CD14-positive monocyte (primary cell): ENCODE measurements around the gene MAL. TPM values are rescaled to one million over a fixed set of nuclear protein-coding genes. Genes with fewer than 3 reads are reported as not detected.

ENCODE experiments used
- DNase-seq, 3 donors: peaks; one replicate each; pipeline ENCODE4 v3.0.0-alpha.2; 2011 to 2022
- H2AFZ ChIP-seq: 2 replicates; pipeline ENCODE4 v1.6.0; 2012; ENCODE audit warnings: mild to moderate bottlenecking, low read depth, low read length, inconsistent platforms; ENCODE audit not compliant: insufficient read depth, poor library complexity, severe bottlenecking
- H3K27ac ChIP-seq, 2 donors: 1 replicate in 1 of 2; 2 replicates in 1 of 2; pipeline ENCODE4 v1.5.1; 2012 to 2013; ENCODE audit warnings: low read length in 2 of 2, control low read depth in 1 of 2, inconsistent platforms in 1 of 2, low read depth in 1 of 2, mild to moderate bottlenecking in 1 of 2
- H3K27me3 ChIP-seq, 2 donors: one replicate each; pipeline versions ENCODE4 v1.6.0 to v1.6.1; 2011 to 2013; ENCODE audit warnings: low read length in 2 of 2; ENCODE audit not compliant: control insufficient read depth in 2 of 2, insufficient read depth in 2 of 2
- H3K36me3 ChIP-seq, 2 donors: replicated peaks in 1 of 2; 1 replicate in 1 of 2; 2 replicates in 1 of 2; pipeline versions ENCODE4 v1.5.1 to v1.6.1; 2012 to 2013; ENCODE audit warnings: low read length in 2 of 2, control low read depth in 1 of 2, inconsistent platforms in 1 of 2, mild to moderate bottlenecking in 1 of 2; ENCODE audit not compliant: insufficient read depth in 2 of 2, control insufficient read depth in 1 of 2
- H3K4me1 ChIP-seq, 2 donors: 1 replicate in 1 of 2; 2 replicates in 1 of 2; pipeline versions ENCODE4 v1.5.1 to v1.6.1; 2012 to 2013; ENCODE audit warnings: low read length in 2 of 2, control low read depth in 1 of 2, inconsistent platforms in 1 of 2, mild to moderate bottlenecking in 1 of 2, moderate library complexity in 1 of 2; ENCODE audit not compliant: insufficient read depth in 2 of 2, control insufficient read depth in 1 of 2
- H3K4me2 ChIP-seq: replicated peaks from 2 replicates; pipeline ENCODE3; 2012; ENCODE audit warnings: low read length, moderate library complexity, mild to moderate bottlenecking; ENCODE audit not compliant: poor library complexity, severe bottlenecking; ENCODE audit errors: extremely low read depth
- H3K4me3 ChIP-seq, 3 experiments: fragments of 200-600 bp in 1 of 3; sonication (generic) in 1 of 3; replicated peaks in 1 of 3; 1 replicate in 2 of 3; 2 replicates in 1 of 3; pipeline ENCODE4 v1.5.1; 2011 to 2013; ENCODE audit warnings: low read length in 3 of 3, mild to moderate bottlenecking in 3 of 3, control low read depth in 2 of 3, low read depth in 2 of 3, inconsistent platforms in 1 of 3, moderate library complexity in 1 of 3
- H3K79me2 ChIP-seq: 2 replicates; pipeline ENCODE4 v1.6.0; 2012; ENCODE audit warnings: mild to moderate bottlenecking, control low read depth, inconsistent platforms, low read length, moderate library complexity; ENCODE audit not compliant: insufficient read depth
- H3K9ac ChIP-seq: 2 replicates; pipeline ENCODE4 v1.6.0; 2017; ENCODE audit warnings: low read length, mild to moderate bottlenecking; ENCODE audit not compliant: insufficient read depth, poor library complexity, severe bottlenecking
- H3K9me3 ChIP-seq, 2 donors: replicated peaks in 1 of 2; 1 replicate in 1 of 2; 2 replicates in 1 of 2; pipeline versions ENCODE4 v1.5.1 to v1.6.1; 2012 to 2013; ENCODE audit warnings: low read length in 2 of 2, control low read depth in 1 of 2; ENCODE audit not compliant: control insufficient read depth in 1 of 2, insufficient read depth in 1 of 2
- H4K20me1 ChIP-seq: 2 replicates; pipeline ENCODE4 v1.6.0; 2012; ENCODE audit warnings: mild to moderate bottlenecking, low read length, control low read depth, moderate library complexity; ENCODE audit not compliant: insufficient read depth
- H3K27ac Mint-ChIP-seq, 7 donors: one replicate each; pipeline ENCODE4 v1.8.0; 2020; ENCODE audit warnings: mild to moderate bottlenecking in 7 of 7, mixed read lengths in 7 of 7, moderate library complexity in 6 of 7, inconsistent platforms in 2 of 7
- H3K27me3 Mint-ChIP-seq, 3 donors: one replicate each; pipeline ENCODE4 v1.8.0; 2021 to 2022; ENCODE audit warnings: low read depth in 3 of 3, mild to moderate bottlenecking in 3 of 3, mixed read lengths in 3 of 3, moderate library complexity in 3 of 3, inconsistent platforms in 1 of 3
- H3K36me3 Mint-ChIP-seq, 2 donors: one replicate each; pipeline ENCODE4 v1.8.0; 2020; ENCODE audit warnings: mixed read lengths in 2 of 2, inconsistent platforms in 1 of 2, mild to moderate bottlenecking in 1 of 2
- H3K4me1 Mint-ChIP-seq: one replicate; pipeline ENCODE4 v1.8.0; 2020; ENCODE audit warnings: mild to moderate bottlenecking, mixed read lengths
- H3K4me3 Mint-ChIP-seq, 2 donors: one replicate each; pipeline ENCODE4 v1.8.0; 2020; ENCODE audit warnings: mild to moderate bottlenecking in 2 of 2, mixed read lengths in 2 of 2, moderate library complexity in 1 of 2
- H3K9me3 Mint-ChIP-seq, 7 donors: one replicate each; pipeline ENCODE4 v1.8.0; 2020 to 2022; ENCODE audit warnings: mixed read lengths in 7 of 7, mild to moderate bottlenecking in 6 of 7, moderate library complexity in 6 of 7, inconsistent platforms in 2 of 7
- WGBS: methylation state at CpG from one replicate; pipeline ENCODE4 v1.1.5; 2013; ENCODE audit warnings: missing lambda C conversion rate; ENCODE audit not compliant: insufficient coverage; 5-methylcytosine and 5-hydroxymethylcytosine counted together
- intact Hi-C, 2 donors: fragments of 100-400 bp; cut with micrococcal nuclease; formaldehyde crosslinking; loops; one replicate each; pipeline versions ENCODE4 v1.15.0 to v1.15.1; 2023
- polyA plus RNA-seq, 3 donors: library from polyadenylated mRNA; depleted of rRNA in 1 of 3; unstranded in 2 of 3; stranded (reverse) in 1 of 3; fragments of 300-500 nt in 2 of 3; fragments of >200 nt in 1 of 3; fragmentation: Illumina TruSeq in 2 of 3; gene quantifications; 1 replicate in 2 of 3; 2 replicates in 1 of 3; pipeline ENCODE4 v1.2.3, GENCODE V29; 2012 to 2021
- TF ChIP-seq, protein P1 (sequence below): fragments of 200-600 bp; IDR thresholded peaks from one replicate; pipeline ENCODE4 v1.8.0; 2022; ENCODE audit warnings: antibody characterized with exemption, mild to moderate bottlenecking

The MAL gene
- polyA plus RNA-seq, 3 donors, result 0.39 to 0.48 TPM; not detected in 1

GRCh38 chr2:94985636-94986035 is 39.9 kb upstream of the MAL start:
- Histone ChIP-seq H3K9ac (no peak overlapping the region), H3K4me3 (no peak overlapping the region), H3K9me3 (no peaks in the 10 kb centered on the region), H3K4me2 (no peak overlapping the region), H4K20me1 (no peaks in the 10 kb centered on the region), H3K4me1 (no peaks in the 10 kb centered on the region), H3K36me3 (no peaks in the 10 kb centered on the region), H2AFZ (no peak overlapping the region), H3K27me3 (no peaks in the 10 kb centered on the region), H3K27ac (no peak overlapping the region), H3K79me2 (no peaks in the 10 kb centered on the region)
- Mint-ChIP-seq H3K36me3 (no peaks in the 10 kb centered on the region), H3K4me3 (no peak overlapping the region), H3K27ac (no peak overlapping the region), H3K27me3 (peaks cover 0 to 9% (median 5%) of the 10 kb centered on the region in 3 donors), H3K4me1 (no peaks in the 10 kb centered on the region), H3K9me3 (peaks cover 0 to 3% (median 0%) of the 10 kb centered on the region in 7 donors)
- intact Hi-C loops, result no loop called here
- WGBS, result 93% methylated on average over 3 of the region's 5 CpGs
- DNase-seq, result no peak
- TF ChIP-seq, protein P1, sequence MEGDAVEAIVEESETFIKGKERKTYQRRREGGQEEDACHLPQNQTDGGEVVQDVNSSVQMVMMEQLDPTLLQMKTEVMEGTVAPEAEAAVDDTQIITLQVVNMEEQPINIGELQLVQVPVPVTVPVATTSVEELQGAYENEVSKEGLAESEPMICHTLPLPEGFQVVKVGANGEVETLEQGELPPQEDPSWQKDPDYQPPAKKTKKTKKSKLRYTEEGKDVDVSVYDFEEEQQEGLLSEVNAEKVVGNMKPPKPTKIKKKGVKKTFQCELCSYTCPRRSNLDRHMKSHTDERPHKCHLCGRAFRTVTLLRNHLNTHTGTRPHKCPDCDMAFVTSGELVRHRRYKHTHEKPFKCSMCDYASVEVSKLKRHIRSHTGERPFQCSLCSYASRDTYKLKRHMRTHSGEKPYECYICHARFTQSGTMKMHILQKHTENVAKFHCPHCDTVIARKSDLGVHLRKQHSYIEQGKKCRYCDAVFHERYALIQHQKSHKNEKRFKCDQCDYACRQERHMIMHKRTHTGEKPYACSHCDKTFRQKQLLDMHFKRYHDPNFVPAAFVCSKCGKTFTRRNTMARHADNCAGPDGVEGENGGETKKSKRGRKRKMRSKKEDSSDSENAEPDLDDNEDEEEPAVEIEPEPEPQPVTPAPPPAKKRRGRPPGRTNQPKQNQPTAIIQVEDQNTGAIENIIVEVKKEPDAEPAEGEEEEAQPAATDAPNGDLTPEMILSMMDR, result no peak

- H3K9me3 Mint-ChIP-seq, result peaks cover 0 to 3% (median 0%) of the 10 kb centered on the region in 7 donors
- Histone ChIP-seq H3K9me3 (no peaks in the 10 kb centered on the region), H3K27ac (no peak overlapping the region), H3K27me3 (no peaks in the 10 kb centered on the region), H4K20me1 (no peaks in the 10 kb centered on the region), H2AFZ (no peak overlapping the region), H3K4me1 (no peaks in the 10 kb centered on the region), H3K4me2 (no peak overlapping the region), H3K9ac (no peak overlapping the region), H3K36me3 (no peaks in the 10 kb centered on the region), H3K4me3 (no peak overlapping the region), H3K79me2 (no peaks in the 10 kb centered on the region)
- DNase-seq, result no peak
- no peaks in the 10 kb centered on the region for H3K4me1 Mint-ChIP-seq
- WGBS, result no CpG with 5 or more reads among the region's 3 CpGs
- H3K4me3 Mint-ChIP-seq, result no peak overlapping the region
- H3K36me3 Mint-ChIP-seq, result no peaks in the 10 kb centered on the region
- H3K27me3 Mint-ChIP-seq, result peaks cover 0 to 9% (median 4%) of the 10 kb centered on the region in 3 donors
- TF ChIP-seq, protein P1, result peak; percentile 64
- intact Hi-C loops, result no loop called here
- H3K27ac Mint-ChIP-seq, result no peak overlapping the region
Measured at GRCh38 chr2:94986392-94986963, 39.0 kb upstream of the MAL start.
